K562 (cell line): Measurements from ENCODE around the gene KCNAB2. TPM values are rescaled to one million over a fixed set of nuclear protein-coding genes. Genes with fewer than 3 reads are reported as not detected.

Experiments used
- ATAC-seq: fragments of 200-7000 bp; cut with Tn5 transposase; 3 replicates; pipeline ENCODE4 v1.9.1; 2020; ENCODE audit warnings: moderate library complexity
- BruUV-seq: library from RNA; stranded (reverse); fragments of 400-500 nt; replicated peaks from 2 replicates; lab custom pipeline; 2021; lab: Mats Ljungman, UMichigan
- CTCF ChIA-PET: fragments of 300-600 bp; formaldehyde crosslinking; extraction: SDS; loops from one replicate; lab custom pipeline; 2021; ENCODE audit warnings: low intra/inter-chr PET ratio; lab: Yijun Ruan, JAX
- POLR2A ChIA-PET: fragments of 300-600, 350-650 bp; sonication (Branson Sonifier 250); formaldehyde crosslinking; extraction: SDS; loops from one replicate; lab custom pipeline; 2021; ENCODE audit warnings: antibody characterized with exemption, inconsistent platforms; lab: Yijun Ruan, JAX
- DNase-seq, 4 experiments: peaks; one replicate each; pipeline versions ENCODE4 v3.0.0 to v3.0.0-alpha.2; 2011 to 2018; ENCODE audit warnings: low spot score in 3 of 4, mixed read lengths in 3 of 4; ENCODE audit errors: extremely low read depth in 1 of 4
- FAIRE-seq: peaks from 2 replicates; lab custom pipeline; 2011; peaks lifted over from hg19 to GRCh38; lab: Jason Lieb, UNC
- H2AFZ ChIP-seq: 2 replicates; pipeline ENCODE4 v1.6.0; 2011; ENCODE audit warnings: low read depth, low read length, control low read depth, inconsistent platforms
- H3K27ac ChIP-seq: fragments of 200-600 bp; 3 replicates; pipeline ENCODE4 v1.8.0; 2011; ENCODE audit warnings: low read depth, mild to moderate bottlenecking, control low read depth, inconsistent platforms, low read length, moderate library complexity, mixed read lengths; ENCODE audit errors: extremely low read depth
- H3K27me3 ChIP-seq, 2 experiments: fragments of 300-600 bp in 1 of 2; 2 replicates in 1 of 2; 3 replicates in 1 of 2; pipeline versions ENCODE4 v1.6.0 to v1.8.0; 2011; ENCODE audit warnings: inconsistent platforms in 2 of 2, low read length in 2 of 2, mild to moderate bottlenecking in 1 of 2, mixed read lengths in 1 of 2, moderate library complexity in 1 of 2; ENCODE audit not compliant: control insufficient read depth in 2 of 2, insufficient read depth in 2 of 2
- H3K36me3 ChIP-seq: fragments of 300-600 bp; 3 replicates; pipeline ENCODE4 v1.8.0; 2011; ENCODE audit warnings: mild to moderate bottlenecking, low read length, inconsistent platforms; ENCODE audit not compliant: control insufficient read depth, insufficient read depth
- H3K4me1 ChIP-seq, 2 experiments: fragments of 200-600 bp in 1 of 2; replicated peaks in 1 of 2; 2 replicates in 1 of 2; 3 replicates in 1 of 2; pipeline versions ENCODE4 v1.5.1 to v1.8.0; 2011; ENCODE audit warnings: inconsistent platforms in 2 of 2, low read length in 2 of 2, mild to moderate bottlenecking in 1 of 2, mixed read lengths in 1 of 2, moderate library complexity in 1 of 2; ENCODE audit not compliant: control insufficient read depth in 2 of 2, insufficient read depth in 2 of 2
- H3K4me2 ChIP-seq: 2 replicates; pipeline ENCODE4 v1.6.1; 2011; ENCODE audit warnings: low read length, control low read depth, inconsistent platforms, mixed read lengths; ENCODE audit not compliant: insufficient read depth
- H3K4me3 ChIP-seq: fragments of 200-600 bp; sonication (generic), shearing (Covaris generic); 2 replicates; pipeline ENCODE4 v1.5.1; 2016; ENCODE audit warnings: control low read depth, inconsistent platforms
- H3K79me2 ChIP-seq: fragments of 200-600 bp; 3 replicates; pipeline ENCODE4 v1.8.0; 2011; ENCODE audit warnings: low read length, inconsistent platforms; ENCODE audit not compliant: control insufficient read depth, insufficient read depth
- H3K9ac ChIP-seq, 2 experiments: 2 replicates each; pipeline versions ENCODE4 v1.6.0 to v1.6.1; 2011; ENCODE audit warnings: low read depth in 2 of 2, low read length in 2 of 2, control low read depth in 1 of 2, inconsistent platforms in 1 of 2, mild to moderate bottlenecking in 1 of 2, mixed read lengths in 1 of 2; ENCODE audit not compliant: insufficient read depth in 1 of 2
- H3K9me1 ChIP-seq: one replicate; pipeline ENCODE4 v1.6.0; 2011; ENCODE audit warnings: inconsistent platforms, mild to moderate bottlenecking, low read length, moderate library complexity; ENCODE audit not compliant: control insufficient read depth, insufficient read depth
- H3K9me3 ChIP-seq: replicated peaks from 2 replicates; pipeline ENCODE4 v1.5.1; 2011; ENCODE audit warnings: low read depth, low read length, inconsistent platforms; ENCODE audit not compliant: control insufficient read depth, insufficient read depth
- H4K20me1 ChIP-seq: replicated peaks from 2 replicates; pipeline ENCODE4 v1.6.1; 2011; ENCODE audit warnings: low read length, inconsistent platforms, mixed read lengths; ENCODE audit not compliant: control insufficient read depth, insufficient read depth
- DMBX1 ChIP-seq: fragments of 250-450 bp; sonication (Bioruptor Pico); IDR thresholded peaks from 2 replicates; pipeline ENCODE4 v1.8.0; 2022; ENCODE audit warnings: inconsistent platforms, mild to moderate bottlenecking, moderate library complexity, borderline replicate concordance
- ERF ChIP-seq: fragments of 450-650 bp; formaldehyde crosslinking; IDR thresholded peaks from 2 replicates; pipeline ENCODE4 v1.4.0; 2020; ENCODE audit warnings: mild to moderate bottlenecking, mixed read lengths
- REST ChIP-seq, 2 experiments: fragments of 450-650 bp; formaldehyde crosslinking in 1 of 2; IDR thresholded peaks; 2 replicates each; pipeline versions ENCODE4 v1.4.0 to v1.6.1; 2014 to 2020; ENCODE audit warnings: mild to moderate bottlenecking in 2 of 2, borderline replicate concordance in 1 of 2, low read depth in 1 of 2
- SMARCA5 ChIP-seq: fragments of 450-650 bp; IDR thresholded peaks from 2 replicates; pipeline ENCODE4 v1.6.1; 2016
- SRSF7 ChIP-seq: fragments of 200-400 bp; formaldehyde crosslinking; optimal IDR thresholded peaks from 2 replicates; pipeline ENCODE3; 2017; ENCODE audit warnings: mild to moderate bottlenecking, low read depth, low read length
- THAP12 ChIP-seq: fragments of 250-450 bp; sonication (Bioruptor Pico); IDR thresholded peaks from 2 replicates; pipeline ENCODE4 v1.9.0; 2021; ENCODE audit warnings: mild to moderate bottlenecking, inconsistent platforms
- ZKSCAN1 ChIP-seq: fragments of 150-350 bp; IDR thresholded peaks from 2 replicates; pipeline ENCODE4 v1.6.1; 2016; ENCODE audit warnings: low read depth, low read length
- WGBS: fragments of 100-300 bp; shearing (Covaris generic); methylation state at CpG from one replicate; pipeline ENCODE4 v1.1.6; 2016; ENCODE audit warnings: low coverage, mixed read lengths; ENCODE audit not compliant: insufficient coverage; ENCODE audit errors: missing lambda C conversion rate; 5-methylcytosine and 5-hydroxymethylcytosine counted together
- in situ Hi-C: fragments of 300-500 bp; cut with MboI; formaldehyde crosslinking; loops from 4 replicates; pipeline ENCODE4 v1.15.0; 2018; ENCODE audit warnings: inconsistent platforms, mixed read lengths
- intact Hi-C: fragments of 100-400 bp; cut with micrococcal nuclease; formaldehyde crosslinking; loops from 2 replicates; pipeline ENCODE4 v1.14.2; 2022
- polyA plus RNA-seq, 8 experiments: library from polyadenylated mRNA; depleted of rRNA in 4 of 8; stranded (reverse) in 5 of 8; unstranded in 3 of 8; fragments of >200 nt; fragmentation: Nextera tagmentation in 2 of 8; fragmentation: Illumina TruSeq in 1 of 8; extraction: Ambion mirVana in 2 of 8; extraction: Trizol in 1 of 8; gene quantifications; 2 replicates each; pipeline versions ENCODE4 v1.2.1 to v1.2.3, GENCODE V29; 2011 to 2014; ENCODE audit warnings: inconsistent platforms in 1 of 8, missing spikeins in 1 of 8
- total RNA-seq, 7 experiments: library from RNA; depleted of rRNA in 6 of 7; stranded (reverse); fragments of >200 nt in 6 of 7; fragmentation: Illumina TruSeq in 2 of 7; extraction: Trizol in 2 of 7; gene quantifications; 2 replicates each; pipeline versions ENCODE4 v1.2.1 to v1.2.3, GENCODE V29; 2011 to 2021; ENCODE audit warnings: low replicate concordance in 1 of 7

The KCNAB2 gene
- total and polyA plus RNA-seq, 9 of the 15 experiments (the other 6 are each of a cell fraction or from before 2014, with no cell fraction given): 1.8 to 15.8 (median 7.1) TPM

GRCh38 chr1:6086358-6086757 is 40.7 kb downstream of the KCNAB2 start:
- H3K79me2 ChIP-seq: no peaks in the 10 kb centered on the region
- H3K9me3 ChIP-seq: no peaks in the 10 kb centered on the region
- TF ChIP-seq ERF (CRISPR knock-in tag) (no peak), THAP12 (CRISPR knock-in tag) (no peak), ZKSCAN1 (no peak), SMARCA5 (no peak), REST (IDR thresholded peaks at IDR 0.05; ENCODE audit: borderline replicate concordance) (no peak), REST (CRISPR knock-in tag; IDR thresholded peaks at IDR 0.05; ENCODE audit: low read depth) (no peak), DMBX1 (CRISPR knock-in tag) (no peak), SRSF7 (no peak)
- H3K36me3 ChIP-seq: no peaks in the 10 kb centered on the region
- CTCF ChIA-PET: no interaction called here
- no peak overlapping the region for H3K4me2 ChIP-seq
- intact Hi-C loops: no loop called here
- no peak for ATAC-seq
- no peak for DNase-seq
- peaks cover 0 to 24% of the 10 kb centered on the region in 2 experiments; a peak in 1 of 5 replicates for H3K4me1 ChIP-seq
- no TSS peak for BruUV-seq
- in situ Hi-C loops: no loop called here
- peaks cover 48% of the 10 kb centered on the region for H4K20me1 ChIP-seq
- WGBS: 13% methylated on average over 13 of the region's 13 CpGs
- H3K4me3 ChIP-seq: no peak overlapping the region
- no peak overlapping the region for H3K9ac ChIP-seq
- no peak overlapping the region for H2AFZ ChIP-seq
- no peaks in the 10 kb centered on the region for H3K9me1 ChIP-seq
- POLR2A ChIA-PET: interaction anchor here (2.0 kb wide), 1 partner anchor 18 kb away, joined by 4 read pairs; no protein-coding TSS in a partner anchor
- H3K27ac ChIP-seq: no peak overlapping the region
- no peak for FAIRE-seq
- H3K27me3 ChIP-seq: peaks cover 74 to 86% of the 10 kb centered on the region in 2 experiments
